Epithelial cell of prostate (primary cell): Measurements from ENCODE around the gene NIPAL4.
A peak's percentile ranks its signal among the peaks of the same experiment; 100 is the strongest.
"Not testable (repeated sequence)": the region's sequence is repeated elsewhere in the genome, so short reads cannot be mapped to it uniquely, and the experiment has no call there.

Experiments
- DNase-seq: peaks from one replicate; pipeline ENCODE4 v3.0.0-alpha.2; 2011; ENCODE audit warnings: low read depth, low spot score
- H3K27ac ChIP-seq: fragments of 450-650 bp; 2 replicates; pipeline ENCODE4 v1.5.1; 2017; ENCODE audit warnings: mild to moderate bottlenecking

Gene NIPAL4

DNA sequence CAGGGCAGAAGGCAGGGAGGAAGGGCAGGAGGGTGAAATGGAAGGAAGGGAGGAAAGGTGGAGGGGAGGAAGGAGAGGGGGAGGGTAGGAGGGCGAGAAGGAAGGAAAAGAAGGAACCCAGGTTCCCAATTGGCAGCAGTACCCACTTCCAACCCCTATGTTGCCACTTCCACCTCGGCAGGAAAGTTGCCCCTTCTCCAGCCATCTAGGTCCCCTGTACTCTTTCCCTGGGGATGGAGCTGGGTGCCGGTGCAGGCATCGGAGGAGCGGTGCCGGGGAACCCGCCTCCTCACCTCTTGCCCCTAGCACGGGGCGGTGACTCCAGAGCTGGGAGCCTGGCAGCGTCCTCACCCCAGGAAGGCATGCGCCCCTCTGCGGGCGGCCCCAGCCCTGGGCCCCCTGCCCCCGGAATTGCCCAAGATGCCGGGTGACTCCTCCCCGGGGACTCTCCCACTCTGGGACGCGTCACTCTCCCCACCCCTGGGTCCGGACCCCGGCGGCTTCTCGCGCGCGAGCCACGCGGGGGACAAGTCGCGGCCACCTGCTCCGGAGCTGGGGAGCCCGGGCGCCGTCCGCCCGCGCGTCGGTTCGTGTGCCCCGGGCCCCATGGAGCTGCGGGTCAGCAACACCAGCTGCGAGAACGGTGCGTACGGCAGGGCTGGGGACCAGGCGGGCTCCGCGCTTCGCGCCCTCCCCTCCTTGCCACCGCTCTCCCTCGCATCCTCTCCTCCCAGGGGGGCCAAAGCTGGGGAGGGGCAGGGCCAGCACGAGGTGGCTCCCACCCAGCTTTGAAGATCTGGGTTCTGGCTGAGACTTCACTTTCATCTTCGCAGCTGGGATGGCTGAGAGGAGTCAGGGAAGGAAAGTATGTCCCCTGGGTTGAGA is at the start of gene NIPAL4:
NIPAL4 (plus strand) TSS at position 499 of the 885 bp plus-strand sequence; CDS start at position 607, 108 bp downstream.
- H3K27ac ChIP-seq: peak within 1 kb of the TSS; percentile 95
- no peak for DNase-seq

DNA sequence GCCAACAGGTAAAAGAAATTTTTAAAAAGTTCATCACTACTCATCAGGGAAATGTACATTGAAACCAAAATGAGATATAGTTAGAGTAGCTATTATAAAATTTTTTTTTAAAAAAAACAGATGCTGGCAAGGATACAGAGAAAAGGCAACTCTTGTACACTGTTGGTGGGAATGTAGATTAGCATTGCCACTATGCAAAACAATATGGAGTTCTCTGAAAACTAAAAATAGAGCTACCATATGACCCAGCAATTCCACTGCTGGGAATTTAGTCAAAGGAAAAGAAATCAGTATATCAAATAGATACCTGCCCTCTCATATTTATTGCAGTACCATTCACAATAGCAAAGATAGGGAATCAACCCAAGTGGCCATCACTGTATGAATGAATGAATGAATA is 44.2 kb upstream of the NIPAL4 start:
- DNase-seq: no peak

DNA sequence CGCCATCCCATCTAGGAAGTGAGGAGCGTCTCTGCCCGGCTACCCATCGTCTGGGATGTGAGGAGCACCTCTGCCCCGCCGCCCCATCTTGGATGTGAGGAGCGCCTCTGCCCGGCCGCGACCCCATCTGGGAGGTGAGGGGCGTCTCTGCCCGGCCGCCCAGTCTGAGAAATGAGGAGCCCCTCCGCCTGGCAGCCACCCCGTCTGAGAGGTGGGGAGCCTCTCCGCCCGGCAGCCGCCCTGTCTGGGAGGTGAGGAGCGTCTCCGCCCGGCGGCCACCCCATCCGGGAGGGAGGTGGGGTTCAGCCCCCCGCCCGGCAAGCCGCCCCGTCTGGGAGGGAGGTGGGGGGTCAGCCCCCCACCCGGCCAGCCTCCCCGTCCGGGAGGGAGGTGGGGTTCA is 40.5 kb upstream of the NIPAL4 start:
- not testable (repeated sequence) for DNase-seq

More for the DNA sequence above, 44.2 kb upstream of the NIPAL4 start:
- no peak overlapping the region for H3K27ac ChIP-seq

DNA sequence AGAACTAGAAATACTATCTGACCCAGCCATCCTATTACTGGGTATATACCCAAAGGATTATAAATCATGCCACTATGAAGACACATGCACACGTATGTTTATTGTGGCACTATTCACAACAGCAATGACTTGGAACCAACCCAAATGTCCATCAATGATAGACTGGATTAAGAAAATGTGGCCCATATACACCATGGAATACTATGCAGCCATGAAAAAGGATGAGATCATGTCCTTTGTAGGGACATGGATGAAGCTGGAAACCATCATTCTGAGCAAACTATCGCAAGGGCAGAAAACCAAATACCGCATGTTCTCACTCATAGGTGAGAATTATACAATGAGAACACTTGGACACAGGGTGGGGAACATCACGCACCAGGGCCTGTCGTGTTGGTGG is 30.1 kb upstream of the NIPAL4 start:
- DNase-seq, H3K27ac ChIP-seq: not testable (repeated sequence)

More for the DNA sequence above, 40.5 kb upstream of the NIPAL4 start:
- not testable (repeated sequence) for H3K27ac ChIP-seq

DNA sequence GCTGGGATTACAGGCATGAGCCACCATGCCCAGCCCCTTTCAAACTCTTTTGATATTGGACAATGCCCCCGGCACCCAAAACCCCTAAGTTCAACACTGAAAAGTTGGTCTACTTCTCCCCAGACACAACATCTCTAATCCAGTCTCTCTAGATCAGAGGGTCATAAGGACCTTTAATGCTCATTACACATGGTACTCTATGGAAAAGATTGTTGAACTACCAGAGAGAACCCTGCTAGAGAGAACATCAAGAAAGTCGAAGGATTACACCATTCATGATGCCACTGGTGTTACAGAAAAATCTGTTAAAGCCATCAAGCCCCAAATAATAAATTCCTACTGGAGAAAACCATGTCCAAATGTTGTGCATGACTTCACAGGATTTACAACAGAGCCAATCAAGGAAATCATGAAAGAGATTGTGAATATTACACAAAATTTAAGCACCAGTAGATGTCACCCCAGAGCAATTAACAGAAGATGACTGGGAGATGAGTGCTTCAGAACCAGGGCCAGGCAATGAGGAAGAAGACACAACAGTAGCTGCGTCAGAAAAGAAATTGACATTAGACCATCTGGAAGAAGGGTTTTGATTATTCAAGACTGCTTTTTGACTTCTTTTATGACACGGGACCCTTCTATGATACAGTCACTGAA is 28.3 kb upstream of the NIPAL4 start:
- DNase-seq: no peak

DNA sequence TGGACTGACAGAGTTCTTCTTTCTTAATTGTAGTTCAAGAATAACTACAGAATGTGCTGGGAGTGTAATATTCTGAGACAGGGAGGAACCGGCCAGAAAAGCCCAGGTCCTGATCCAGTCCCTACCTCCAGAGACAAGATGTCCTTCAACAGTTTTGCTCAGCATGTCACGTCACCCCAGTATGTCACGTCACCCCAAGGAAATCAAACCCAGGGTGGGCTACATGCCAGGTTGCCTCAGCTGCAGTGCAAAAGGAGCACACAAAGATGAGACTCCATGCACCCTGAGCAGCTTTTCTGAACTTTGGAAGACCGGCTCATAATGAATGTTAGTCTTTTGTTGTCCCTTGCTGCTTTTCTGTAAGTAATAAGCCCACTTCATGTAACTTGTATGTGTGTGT is 25.9 kb upstream of the NIPAL4 start:
- no peak overlapping the region for H3K27ac ChIP-seq
- no peak for DNase-seq

More for the DNA sequence above, 28.3 kb upstream of the NIPAL4 start:
- no peak overlapping the region for H3K27ac ChIP-seq

DNA sequence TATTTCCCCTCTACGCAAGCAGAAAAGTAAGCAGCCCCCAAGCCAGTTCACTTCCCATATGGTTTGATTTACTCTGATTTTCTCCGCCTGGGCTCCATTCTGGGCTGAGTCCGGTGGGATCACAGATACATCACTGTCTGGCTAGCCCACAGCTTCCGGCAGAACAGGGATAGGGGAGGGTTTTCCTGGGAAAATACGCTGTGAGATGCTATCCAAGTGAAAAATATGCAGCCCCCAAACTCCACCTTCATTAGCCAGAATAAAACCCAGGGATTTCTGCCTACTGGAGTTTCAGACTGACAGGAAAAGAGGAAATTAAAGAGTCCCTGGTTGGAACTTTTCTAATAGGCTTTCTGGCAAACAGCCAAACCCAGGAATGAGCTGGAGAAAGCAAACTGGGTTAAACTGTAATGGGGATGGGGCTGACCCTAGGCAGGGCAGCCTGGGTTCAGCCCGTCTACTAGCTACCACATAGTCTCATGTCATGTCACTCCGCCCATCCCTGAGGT is 16.9 kb upstream of the NIPAL4 start:
- no peak for DNase-seq

DNA sequence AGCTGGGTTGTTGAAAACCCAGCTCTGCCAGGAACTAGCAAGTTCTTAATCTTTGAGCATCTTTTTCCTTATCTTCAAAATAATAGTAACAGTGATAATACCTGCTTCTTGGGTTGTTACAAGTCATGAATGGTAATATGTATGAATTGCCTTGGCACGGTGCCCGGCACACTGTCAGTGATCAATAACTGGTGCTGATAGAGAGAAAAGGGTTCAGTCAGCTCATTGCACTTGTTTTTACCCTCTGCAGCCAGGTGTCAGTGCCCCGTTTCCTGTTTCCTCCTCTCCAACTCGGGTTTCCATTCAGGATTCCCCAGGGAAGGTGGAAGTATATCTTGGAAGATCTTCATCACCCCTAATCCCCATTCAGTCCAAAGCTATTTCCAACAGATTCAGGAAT is 15.8 kb upstream of the NIPAL4 start:
- DNase-seq: no peak
- no peak overlapping the region for H3K27ac ChIP-seq

More for the DNA sequence above, 16.9 kb upstream of the NIPAL4 start:
- no peak overlapping the region for H3K27ac ChIP-seq

DNA sequence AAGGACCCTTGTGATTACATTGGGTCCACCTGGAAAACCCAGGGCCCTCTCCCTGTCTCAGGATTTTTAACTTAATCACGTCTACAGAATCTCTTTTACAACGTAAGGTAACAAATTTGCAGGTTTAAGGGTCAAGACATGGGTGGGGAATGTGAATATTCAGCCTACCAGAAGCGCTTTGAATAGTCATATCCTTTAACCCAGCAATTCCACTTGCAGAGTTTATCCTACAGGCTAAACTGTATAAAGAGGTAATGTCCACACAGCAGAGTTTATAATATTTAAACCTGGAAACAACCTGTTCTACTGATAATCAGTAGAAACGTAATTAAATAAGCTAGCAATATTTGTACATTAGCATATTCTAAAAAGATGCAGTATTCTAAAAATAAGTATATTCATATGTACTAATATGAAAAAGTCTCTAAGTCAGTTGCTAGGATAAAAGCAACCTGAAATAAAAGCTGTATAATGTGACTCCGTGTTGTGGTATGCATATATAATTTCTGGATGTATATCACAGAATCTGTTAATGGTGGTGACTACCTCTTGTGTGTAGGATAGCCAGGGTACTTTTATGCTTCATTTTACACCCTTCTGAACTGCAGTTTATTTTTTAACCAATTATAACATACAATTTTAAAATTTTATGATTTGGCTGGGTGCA is 14.1 kb upstream of the NIPAL4 start:
- H3K27ac ChIP-seq: no peak overlapping the region
- DNase-seq: no peak

DNA sequence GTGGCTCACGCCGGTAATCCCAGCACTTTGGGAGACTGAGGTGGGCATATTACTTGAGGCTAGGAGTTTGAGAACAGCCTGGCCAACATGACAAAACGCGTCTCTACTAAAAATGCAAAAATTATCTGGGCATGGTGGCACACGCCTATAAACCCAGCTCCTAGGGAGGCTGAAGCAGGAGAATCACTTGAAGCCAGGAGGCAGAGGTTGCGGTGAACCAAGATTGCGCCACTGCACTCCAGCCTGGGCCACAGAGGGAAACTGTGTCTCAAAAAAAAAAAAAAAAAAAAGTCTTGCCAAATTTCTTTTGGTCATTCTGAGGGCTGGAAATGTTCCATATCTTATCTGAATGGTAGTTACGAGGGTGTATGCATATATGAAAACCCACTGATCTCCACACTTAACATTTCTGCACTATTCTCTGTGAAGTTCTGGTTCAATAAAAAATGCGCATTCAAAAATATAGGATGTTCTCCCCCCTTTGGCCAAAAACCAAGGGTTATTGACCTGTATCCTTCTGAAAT is 13.5 kb upstream of the NIPAL4 start:
- DNase-seq: no peak
- H3K27ac ChIP-seq: no peak overlapping the region

DNA sequence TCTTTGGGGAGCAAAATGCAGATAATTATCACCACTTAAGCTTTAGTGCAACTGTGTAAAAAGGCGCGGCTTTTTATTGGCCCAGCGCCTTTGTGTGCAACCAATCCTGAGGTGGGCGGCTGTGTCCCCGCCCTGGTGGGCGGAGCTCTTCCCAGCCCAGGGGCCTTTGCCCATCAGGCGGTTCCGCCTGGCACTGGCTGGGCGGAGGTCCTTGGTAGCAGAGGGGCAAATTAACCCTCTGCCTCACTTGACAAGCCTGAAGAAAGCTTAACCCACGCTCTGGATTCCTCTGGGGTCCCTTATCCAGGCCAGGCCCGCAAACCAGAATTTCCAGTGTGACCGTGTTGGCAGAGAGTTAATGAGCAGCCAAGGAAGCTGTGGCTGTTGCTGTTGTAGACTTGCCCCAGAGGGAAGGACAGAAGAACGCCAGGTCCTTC is 12.8 kb upstream of the NIPAL4 start:
- peak overlapping the region; percentile 21 for H3K27ac ChIP-seq
- no peak for DNase-seq

DNA sequence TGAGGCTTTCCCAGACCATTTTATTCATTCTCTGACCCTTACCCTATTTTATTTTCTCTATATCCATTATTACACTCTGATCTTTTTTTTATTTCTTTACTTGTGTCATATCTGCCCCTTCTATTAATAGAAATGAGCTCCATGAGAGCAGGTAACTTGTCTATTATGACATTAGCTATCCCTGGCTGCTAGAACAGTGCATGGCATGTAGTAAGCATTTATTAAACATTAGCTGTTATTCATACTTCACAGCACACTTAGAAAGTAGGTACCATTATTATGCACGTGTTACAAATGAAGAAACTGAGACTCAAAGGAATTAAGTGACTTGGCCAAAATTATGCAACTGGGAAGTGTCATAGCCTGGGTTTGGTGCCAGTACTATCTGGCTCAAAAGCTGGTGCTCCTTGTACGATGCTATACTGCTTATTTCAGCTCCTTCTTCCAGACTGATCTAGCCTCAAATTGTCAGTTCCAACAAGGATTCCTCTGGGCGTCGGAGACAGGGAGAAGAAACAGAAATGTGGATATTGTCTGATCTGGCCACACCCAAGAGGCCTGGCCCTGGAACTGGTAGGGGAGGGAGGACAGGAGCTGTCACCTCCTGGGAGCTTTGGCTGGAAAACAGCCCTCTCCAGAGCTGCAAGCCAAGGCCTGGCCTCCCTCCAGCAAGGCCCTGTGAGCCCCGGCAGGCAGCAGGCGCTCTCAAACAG is 10.8 kb upstream of the NIPAL4 start:
- no peak overlapping the region for H3K27ac ChIP-seq
- DNase-seq: no peak

DNA sequence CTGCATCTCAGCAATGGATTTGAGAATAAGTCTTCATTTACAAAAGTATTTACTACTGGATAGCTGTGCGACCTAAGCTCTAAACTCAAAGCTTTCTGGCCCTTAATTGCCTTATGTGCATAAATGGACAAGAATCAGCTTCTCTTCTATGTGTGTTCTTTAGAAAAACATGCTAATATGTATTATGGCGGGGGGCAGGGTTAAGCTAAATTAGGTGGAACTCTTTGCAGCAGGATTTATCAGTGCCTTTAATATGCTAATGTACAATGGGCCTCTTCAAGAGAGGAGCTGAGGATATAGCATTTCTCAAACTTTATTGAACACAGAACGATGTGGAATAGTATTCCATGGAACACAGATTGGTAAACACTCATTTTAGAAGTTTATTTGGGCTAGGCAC is 10.0 kb upstream of the NIPAL4 start:
- no peak for DNase-seq

DNA sequence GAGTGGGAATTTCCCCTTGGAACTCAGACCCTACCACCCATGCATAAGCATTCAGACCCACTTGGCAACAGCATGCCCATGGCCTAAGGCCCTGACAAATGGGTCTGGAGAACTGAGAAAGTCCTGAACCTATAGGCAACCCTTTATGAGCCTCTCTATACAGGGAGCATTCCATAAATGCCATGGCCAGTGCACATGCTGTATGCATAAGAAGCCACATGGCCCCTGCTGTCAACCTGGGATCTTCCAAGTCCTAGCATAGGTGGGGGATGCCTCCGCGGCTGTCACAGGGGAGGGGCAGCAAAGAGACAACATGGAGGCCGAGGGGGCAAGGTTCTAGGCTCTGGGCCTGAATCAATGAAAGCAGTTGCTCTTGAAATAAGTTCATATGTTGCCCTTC is 8.2 kb upstream of the NIPAL4 start:
- no peak for DNase-seq
- H3K27ac ChIP-seq: no peak overlapping the region

More for the DNA sequence above, 10.0 kb upstream of the NIPAL4 start:
- H3K27ac ChIP-seq: no peak overlapping the region

DNA sequence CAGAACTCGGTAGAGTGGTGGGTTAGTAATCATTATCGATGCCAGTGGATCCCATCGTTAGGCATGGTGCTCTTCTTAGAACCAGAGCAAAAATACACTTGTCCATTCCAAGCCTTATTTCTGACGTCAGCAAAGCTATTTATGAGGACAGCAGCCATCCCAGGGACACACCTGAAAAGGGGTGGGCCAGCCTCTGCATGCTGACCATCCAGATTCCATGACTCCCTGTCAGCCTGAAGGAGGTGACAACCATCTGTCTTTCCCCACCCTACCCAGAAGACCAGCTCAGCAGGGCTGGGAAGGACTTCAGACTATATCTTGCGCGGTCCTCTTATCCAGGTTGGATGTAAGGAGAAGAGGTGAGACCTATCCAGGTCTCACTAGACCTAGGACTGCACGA is 5.7 kb upstream of the NIPAL4 start:
- H3K27ac ChIP-seq: no peak overlapping the region
- DNase-seq: no peak

DNA sequence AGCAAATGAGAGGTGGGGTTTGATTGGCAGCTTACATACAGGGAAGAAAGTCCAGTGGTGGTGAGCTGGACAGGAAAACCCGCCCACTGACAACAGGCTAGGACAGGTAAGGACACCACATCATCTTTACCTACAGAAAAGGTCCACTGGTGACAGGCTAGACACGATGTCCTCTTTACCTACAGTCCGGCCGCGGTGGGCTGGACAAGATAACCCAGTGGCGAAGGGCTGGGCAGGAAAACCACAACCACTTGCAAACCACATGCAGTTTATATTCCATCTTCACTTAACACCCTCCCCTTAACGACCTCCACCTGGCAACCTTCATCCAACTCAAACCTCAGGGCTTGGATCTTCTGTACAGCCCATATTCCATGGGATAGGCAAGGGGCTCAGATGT is 5.0 kb upstream of the NIPAL4 start:
- no peak overlapping the region for H3K27ac ChIP-seq
- no peak for DNase-seq

DNA sequence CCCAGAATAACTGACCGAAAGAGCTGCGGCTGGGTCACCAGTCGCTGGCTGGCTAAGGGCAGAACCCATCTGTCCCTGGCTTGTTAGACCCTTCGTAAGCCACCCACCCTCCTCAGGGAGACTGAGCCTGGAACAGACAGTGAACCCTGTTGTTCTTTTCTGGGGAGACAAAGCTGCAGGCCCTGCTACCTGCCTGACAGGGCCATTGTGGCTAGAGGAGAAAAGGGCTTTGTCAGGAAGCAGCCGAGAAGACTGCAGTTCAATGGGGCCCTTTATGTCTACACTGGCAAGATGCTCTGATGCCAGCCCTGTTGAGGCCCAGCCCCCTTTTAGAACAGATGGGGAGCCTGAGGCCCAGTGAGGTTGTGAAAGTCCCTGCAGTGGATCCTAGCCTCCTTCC is 3.7 kb upstream of the NIPAL4 start:
- DNase-seq: no peak
- no peak overlapping the region for H3K27ac ChIP-seq

DNA sequence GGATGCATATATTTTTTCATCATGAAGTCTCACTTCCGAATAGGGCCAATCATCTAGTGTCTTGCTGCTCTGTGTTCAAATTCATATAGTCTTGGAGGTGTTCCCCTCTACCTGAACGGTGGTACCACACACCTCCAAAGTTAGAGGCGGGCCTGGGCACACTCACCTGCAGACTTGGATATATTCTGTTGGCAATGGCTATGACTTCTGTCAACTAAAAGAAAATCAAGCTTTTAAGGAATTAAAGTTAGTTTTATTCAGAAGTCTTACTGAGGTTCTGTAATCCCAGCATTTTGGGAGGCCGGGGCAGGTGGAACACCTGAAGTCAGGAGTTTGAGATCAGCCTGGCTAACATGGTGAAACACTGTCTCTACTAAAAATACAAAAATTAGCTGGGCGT is 2.6 kb upstream of the NIPAL4 start:
- no peak for DNase-seq
- no peak overlapping the region for H3K27ac ChIP-seq

DNA sequence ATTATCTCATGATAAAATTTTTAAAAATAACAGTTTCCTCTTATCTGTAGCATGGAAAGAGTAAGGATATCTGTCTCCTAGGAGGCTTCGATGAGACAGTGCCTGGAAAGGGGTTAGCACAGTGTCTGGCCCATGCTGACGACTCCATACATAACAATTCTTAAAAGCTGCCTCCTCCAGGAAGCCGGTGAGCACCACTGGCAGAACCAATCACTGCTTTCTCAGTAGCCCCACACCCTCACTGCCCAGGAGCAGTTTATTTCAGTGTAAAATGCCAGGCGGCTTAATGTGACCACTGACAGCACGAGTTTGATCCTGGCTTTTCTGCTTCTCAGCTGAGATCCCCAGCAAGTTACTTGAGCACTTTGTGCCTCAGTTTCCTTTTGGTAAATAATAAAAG is 1.2 kb upstream of the NIPAL4 start:
- no peak for DNase-seq
- no peak overlapping the region for H3K27ac ChIP-seq
